Hematopoietic multipotent progenitor cell treated with erythropoietin and hydrocortisone succinate and interleukin-3 and kit ligand, for 17 days (in vitro differentiated cells): ENCODE measurements around the gene GBX1.

Experiments
- DNase-seq: peaks from one replicate; pipeline ENCODE4 v3.0.0-alpha.2; 2015; ENCODE audit warnings: low spot score

GBX1 gene

DNA sequence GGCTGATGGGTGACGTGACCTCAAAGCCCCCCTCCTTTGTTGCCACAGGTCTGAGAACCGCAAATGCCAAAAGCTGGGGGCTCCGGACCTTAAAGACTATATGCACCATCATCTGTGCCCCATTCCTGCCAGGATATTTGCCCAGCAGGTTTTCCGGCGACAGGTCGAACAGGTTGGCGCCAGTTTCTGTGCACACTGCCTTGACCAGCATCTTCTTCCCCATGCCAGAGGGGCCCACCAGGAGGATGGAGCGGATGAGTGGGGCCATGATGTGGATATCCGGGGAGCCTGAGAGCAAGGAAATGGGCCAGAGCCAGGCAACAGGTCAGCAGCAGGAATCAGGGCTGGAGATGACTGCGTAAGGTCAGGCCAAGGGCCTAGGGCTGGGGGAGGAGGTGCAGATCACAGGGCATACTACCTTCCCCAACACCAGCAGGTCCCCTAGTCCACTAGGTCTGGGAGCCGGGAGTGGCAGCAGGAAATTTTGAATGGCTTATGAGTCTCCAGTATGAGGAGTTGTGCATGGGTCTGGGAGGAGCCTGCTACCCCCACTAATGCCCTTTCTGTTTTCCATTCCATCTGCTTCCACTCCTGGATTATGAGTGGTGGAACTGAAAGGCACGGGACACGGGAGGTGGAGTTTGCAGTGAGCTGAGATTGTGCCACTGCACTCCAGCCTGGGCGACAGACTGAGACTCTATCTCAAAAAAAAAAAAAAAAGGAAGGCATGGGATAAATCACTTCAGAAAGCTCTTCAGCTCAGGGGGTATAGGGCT lies 25.9 kb upstream of the GBX1 start:
- no peak for DNase-seq

DNA sequence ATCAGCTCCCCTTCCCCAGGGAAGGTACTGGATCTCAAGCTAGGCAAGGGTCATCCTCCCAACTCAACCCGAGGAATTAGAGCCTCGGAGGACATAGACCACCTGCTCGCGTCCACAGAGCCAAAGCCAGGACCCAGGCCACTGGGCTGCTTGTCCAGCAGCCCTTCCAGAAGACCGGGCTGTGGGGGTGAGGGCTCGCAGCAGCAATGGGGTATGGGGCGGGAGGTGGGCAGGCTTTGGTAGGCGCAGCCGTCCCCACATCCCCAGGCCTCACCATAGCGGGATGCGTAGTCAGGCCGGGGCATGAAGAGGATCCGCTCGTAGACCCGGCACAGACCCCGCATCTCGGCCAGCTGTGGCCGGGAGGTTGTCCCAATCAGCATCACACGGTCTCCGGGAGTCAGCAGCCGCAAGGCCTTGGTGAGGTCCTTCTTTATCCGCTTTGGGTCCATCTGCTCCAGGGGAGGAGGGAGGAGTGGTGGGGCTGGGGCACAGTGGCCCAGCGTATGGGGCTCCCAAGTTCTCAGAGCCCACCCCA lies 24.6 kb upstream of the GBX1 start:
- DNase-seq = no peak

GRCh38 chr7:151191544-151191943 lies 24.1 kb upstream of the GBX1 start:
- DNase-seq = no peak

- DNase-seq = no peak
These were observed 21.5 kb upstream of the GBX1 start for GRCh38 chr7:151189038-151189437.

GRCh38 chr7:151188252-151188542 lies 20.7 kb upstream of the GBX1 start:
- DNase-seq = no peak

- DNase-seq = no peak
These were observed 20.1 kb upstream of the GBX1 start for GRCh38 chr7:151187409-151188251.

DNA sequence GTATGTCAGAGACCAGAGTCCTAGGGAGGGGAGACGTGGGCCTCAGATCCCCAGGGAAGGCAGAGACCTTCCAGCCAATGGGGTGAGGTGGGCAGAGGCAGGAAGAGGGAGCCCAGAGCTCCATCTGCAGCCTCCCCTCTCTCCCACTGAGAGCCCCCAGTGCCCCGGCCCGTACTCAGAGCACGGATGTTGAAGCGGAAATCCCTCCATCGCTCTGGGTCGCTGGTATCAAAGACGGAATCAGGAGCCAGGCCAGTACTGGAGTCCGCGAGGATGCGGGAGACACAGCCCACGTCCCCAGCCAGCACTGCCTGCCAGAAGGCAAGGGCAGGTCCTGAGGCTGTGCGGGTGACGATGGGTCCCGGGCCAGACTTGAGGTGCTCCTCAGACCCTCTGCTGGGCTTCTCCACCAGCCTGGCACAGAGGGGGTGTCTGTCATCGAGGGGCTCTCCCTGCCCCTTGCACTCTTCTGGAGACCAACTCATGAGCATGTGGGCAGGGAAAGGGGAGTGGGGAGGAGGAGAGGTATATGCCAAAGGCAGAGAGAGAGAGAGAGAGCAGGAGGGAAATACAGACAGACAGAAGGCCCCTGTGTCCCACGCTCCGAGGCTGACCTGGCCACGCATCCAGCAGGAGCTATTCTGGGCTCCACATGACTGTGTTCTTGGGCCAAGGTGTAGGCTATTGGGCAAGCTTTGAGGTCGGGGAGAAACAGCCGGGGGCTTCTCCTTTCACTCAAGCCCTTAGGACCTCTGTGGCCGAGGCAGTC lies 19.3 kb upstream of the GBX1 start, which contains the start of gene ASB10:
ASB10 (minus strand) TSS at position 611 of the 769 bp plus-strand sequence; CDS start at position 491, 120 bp downstream.
- DNase-seq = no peak

GRCh38 chr7:151185762-151186639 lies 18.5 kb upstream of the GBX1 start:
- DNase-seq = no peak

DNA sequence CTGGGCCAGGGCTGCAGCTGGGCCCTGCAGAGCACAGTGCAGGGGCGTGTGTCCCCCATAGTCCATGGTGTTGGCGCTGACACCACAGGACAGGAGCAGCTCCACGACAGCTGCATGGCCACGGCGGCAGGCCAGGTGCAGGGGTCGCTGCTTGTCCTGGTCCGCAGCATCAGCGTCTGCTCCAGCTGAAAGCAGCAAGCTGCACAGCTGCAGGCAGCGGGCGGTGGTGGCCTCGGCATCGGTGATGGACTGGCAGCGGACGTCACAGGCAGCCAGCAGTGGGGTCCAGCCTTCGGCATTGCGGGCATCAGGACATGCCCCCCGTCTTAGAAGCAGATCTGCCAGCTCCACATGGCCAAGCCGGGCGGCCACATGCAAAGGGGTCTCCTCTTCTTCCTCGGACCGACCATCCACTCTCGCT lies 13.5 kb upstream of the GBX1 start:
- DNase-seq = no peak

DNA sequence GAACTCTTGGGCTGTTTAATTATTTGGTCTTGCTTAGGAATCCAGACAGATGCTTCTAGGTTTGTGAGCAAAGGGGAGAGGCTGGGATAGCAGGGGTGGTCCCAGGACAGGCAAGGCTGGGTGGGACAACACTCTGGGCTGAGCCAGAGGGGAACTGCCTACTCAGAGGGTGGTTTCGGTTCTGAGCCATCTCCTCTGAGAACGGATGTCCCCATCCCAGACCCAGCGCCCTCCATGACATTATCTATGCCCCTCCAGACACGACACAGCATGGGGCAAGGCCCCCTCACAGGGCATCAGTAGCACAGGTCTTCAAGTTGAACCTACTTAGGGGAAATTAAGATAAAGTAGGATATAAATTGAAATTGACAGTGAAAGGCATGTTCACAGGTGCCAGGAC lies 12.5 kb upstream of the GBX1 start:
- DNase-seq = no peak

- no peak for DNase-seq
These were observed 11.9 kb upstream of the GBX1 start for GRCh38 chr7:151179287-151179860.

DNA sequence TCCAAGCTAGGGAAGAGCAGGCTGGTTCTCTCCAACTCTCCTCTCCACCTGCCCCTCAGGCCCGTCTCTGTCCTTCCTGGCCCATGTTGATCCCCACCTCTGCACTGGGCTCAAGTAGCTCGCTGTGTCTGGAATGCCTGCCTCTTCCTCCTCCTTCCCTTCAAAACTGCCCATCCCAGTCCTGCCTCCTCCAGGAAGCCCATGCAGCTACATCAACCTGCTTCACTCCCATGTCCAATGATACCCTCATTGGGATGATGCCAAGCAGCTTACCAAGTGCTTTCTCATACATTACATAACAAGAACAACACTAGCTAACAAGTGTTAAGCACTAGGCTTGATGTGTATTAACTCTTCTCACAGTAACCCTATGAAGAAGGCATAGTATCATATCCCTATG lies 11.3 kb upstream of the GBX1 start:
- DNase-seq = no peak

- no peak for DNase-seq
These were observed 10.7 kb upstream of the GBX1 start for GRCh38 chr7:151178236-151178635.

GRCh38 chr7:151177310-151177709 lies 9.8 kb upstream of the GBX1 start:
- DNase-seq = no peak

DNA sequence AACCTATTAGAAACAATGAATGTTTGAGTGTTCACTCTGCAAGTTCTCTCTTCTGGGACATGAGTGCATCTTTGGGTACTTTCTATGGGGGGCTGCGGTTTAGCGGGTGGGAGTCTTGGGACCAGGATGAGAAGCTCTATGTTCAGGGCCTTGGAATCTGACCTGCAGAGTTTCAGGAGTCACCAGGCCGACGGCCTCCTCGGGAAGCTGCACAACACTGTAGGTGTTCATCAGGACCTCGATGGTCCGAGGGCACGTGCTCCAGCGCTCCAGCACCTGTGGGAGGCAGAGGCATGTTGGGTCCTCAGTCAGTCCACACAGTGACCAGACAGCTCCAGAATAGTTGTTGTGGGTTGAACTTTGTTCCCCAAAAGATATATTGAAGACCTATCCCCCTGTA lies 8.9 kb upstream of the GBX1 start:
- no peak for DNase-seq

DNA sequence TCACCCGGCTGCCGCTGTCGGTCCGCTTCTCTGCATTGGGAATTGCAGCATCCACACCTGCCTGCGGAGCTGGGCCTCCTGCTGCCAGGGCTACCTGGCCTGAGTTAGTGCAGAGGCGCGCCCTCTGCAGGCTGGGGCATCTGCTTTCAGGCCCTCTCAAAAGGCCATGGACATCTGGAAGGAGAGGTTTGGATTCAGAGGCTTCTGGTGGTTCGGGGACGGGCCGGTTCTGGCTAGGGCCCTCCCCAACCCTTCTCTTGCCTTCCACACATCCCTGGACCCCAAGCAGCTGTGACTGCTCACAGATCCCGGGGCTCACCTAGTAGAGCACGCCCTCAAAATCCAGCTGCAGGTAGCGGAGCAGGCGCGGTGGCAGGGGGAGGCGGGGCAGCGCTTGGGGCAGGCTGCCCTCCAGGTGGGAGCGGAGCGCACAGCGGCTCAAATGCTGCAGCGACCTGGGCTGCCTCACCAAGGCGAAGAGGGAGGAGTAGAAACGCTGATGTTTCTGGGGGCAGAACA lies 8.4 kb upstream of the GBX1 start:
- no peak for DNase-seq

DNA sequence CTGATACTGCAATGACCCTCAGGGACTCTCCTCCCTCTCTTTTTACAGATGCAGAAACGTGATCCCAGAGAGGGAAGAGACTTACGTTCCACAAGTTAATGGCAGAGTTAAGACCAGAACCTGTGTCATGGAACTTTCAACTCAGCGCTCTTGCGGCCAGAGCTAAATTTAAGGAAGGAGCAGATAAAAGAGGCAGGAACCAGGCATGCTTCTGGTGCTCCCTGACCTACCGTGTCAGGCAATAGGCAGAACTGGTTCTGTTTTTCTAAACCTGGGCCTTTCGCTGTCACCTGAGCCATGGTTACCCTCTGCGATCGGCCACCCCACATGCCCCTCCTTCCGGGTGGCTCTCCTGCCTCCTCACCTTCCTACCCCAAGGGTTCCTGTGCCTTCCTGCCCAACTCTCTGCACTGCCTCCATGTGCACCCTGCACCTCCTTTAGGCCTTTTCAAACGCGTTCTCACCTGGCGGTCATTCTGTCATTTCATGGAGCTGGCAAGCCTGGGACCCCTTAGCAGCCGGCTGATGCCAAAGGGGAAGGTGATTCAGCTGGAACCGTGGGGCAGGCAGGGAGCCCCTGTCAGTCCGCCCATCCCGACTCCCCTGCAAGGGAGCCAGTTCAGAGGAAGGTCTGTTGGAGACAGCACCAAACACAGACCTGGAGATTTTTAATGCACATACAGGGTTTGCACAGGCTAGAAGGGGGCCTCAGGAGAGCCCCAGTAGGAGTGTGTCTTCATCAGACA lies 7.7 kb upstream of the GBX1 start:
- DNase-seq = no peak

DNA sequence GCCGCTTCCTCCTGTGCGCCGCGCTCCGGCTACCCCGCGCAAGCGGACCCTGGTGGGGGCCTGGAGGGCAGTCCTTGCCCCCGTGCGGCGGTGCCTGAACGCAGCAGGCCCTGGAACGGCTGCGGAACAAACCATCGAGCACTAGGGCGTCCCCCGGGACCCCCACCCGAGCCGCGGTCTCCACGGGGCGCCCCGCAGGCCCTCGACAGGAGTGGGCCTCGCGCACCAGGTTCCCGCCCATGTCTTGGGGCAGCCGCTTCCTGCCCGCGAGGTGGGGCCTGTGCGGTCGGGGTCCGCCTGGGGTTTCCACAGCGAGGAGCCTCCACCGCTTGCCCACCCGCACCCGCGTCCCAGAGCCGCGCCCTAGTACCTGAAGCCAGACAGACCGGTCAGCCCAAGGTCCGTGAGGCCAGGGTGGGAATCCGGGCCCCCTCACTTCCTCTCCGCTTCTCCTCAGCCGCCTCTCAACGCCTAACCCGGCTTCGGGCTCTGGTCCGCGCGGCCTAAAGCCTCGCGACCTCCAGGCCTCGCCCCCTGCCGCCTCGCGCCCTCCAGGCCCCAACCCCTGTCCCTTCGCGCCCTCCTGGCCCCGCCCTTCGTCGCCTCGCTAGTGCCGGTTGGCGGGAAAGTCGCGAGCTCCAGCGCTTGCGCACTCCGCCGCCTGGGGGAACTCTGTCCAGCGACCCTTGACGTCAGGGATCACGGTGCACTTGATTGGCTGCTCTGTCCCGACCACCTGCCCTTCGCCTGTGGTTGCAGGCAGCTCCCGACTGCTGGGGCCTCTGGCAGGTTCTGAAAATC lies 7.0 kb upstream of the GBX1 start:
- DNase-seq = no peak
